Right lobe of liver (tissue), 6 donors: Measurements from ENCODE around the gene INPP5A. TPM values are rescaled to one million over a fixed set of nuclear protein-coding genes. Genes with fewer than 3 reads are reported as not detected.

Experiments
- ATAC-seq, 4 donors: fragments of 200-7000 bp; cut with Tn5 transposase; one replicate each; pipeline ENCODE4 v1.9.1; 2020; ENCODE audit warnings: mild to moderate bottlenecking in 4 of 4, moderate library complexity in 4 of 4
- DNase-seq, 3 donors: peaks; one replicate each; pipeline ENCODE4 v3.0.0-alpha.2; 2020
- H3K27ac ChIP-seq, 3 donors: fragments of 200-600 bp; one replicate each; pipeline ENCODE4 v1.8.0; 2022
- H3K27me3 ChIP-seq, 2 donors: fragments of 200-600 bp; one replicate each; pipeline ENCODE4 v1.8.0; 2022
- H3K36me3 ChIP-seq, 4 donors: fragments of 200-600 bp; sonication (generic) in 1 of 4; one replicate each; pipeline versions ENCODE4 v1.5.1 to v1.8.0; 2017 to 2022; ENCODE audit warnings: control low read depth in 1 of 4
- H3K4me1 ChIP-seq, 4 donors: fragments of 200-600 bp; sonication (generic) in 1 of 4; one replicate each; pipeline versions ENCODE4 v1.5.1 to v1.8.0; 2017 to 2022; ENCODE audit warnings: control low read depth in 1 of 4
- H3K4me3 ChIP-seq, 3 donors: fragments of 200-600 bp; one replicate each; pipeline ENCODE4 v1.8.0; 2022
- H3K9me3 ChIP-seq, 4 donors: fragments of 200-600 bp; sonication (generic) in 1 of 4; one replicate each; pipeline versions ENCODE4 v1.5.1 to v1.8.0; 2017 to 2022; ENCODE audit warnings: control low read depth in 1 of 4
- POLR2A ChIP-seq: fragments of 450-650 bp; IDR thresholded peaks from one replicate; pipeline ENCODE4 v1.6.1; 2017; ENCODE audit warnings: antibody characterized with exemption, mild to moderate bottlenecking
- WGBS: methylation state at CpG from one replicate; pipeline ENCODE4 v1.1.6; 2018; ENCODE audit warnings: low coverage, low lambda C conversion rate; ENCODE audit not compliant: insufficient coverage; ENCODE audit errors: missing lambda C conversion rate; 5-methylcytosine and 5-hydroxymethylcytosine counted together
- intact Hi-C, 2 donors: fragments of 100-400 bp; cut with DNase I; formaldehyde crosslinking; loops; one replicate each; pipeline versions ENCODE4 v1.11.2 to v1.14.1; 2022
- total RNA-seq, 6 experiments: library from RNA; depleted of rRNA in 2 of 6; stranded (reverse); fragments of >200 nt in 2 of 6; fragmentation: NEBNext Ultra II Directional in 3 of 6; extraction: Animal tissue kit (Norgen Biotek cat#: 25700) in 3 of 6; gene quantifications; one replicate each; pipeline versions ENCODE4 v1.1.0 to v1.2.4, GENCODE V29; 2016 to 2023
- TF ChIP-seq, protein P1 (sequence below), 4 donors: fragments of 200-600 bp in 3 of 4; fragments of 450-650 bp in 1 of 4; IDR thresholded peaks; one replicate each; pipeline versions ENCODE4 v1.5.1 to v1.8.0; 2016 to 2022; ENCODE audit warnings: antibody characterized with exemption in 4 of 4, mild to moderate bottlenecking in 2 of 4
- donor health status: DM: no; HTN: yes; CAD: no.
- donor health status: DM: no; HTN: no; CAD: no.
- donor health status: DM: no; HTN: no; CAD: no.
- donor health status: DM: no; HTN: yes; CAD: no.
- donor health status: DM: no; HTN: yes; CAD: no.

Gene INPP5A
- total RNA-seq, 6 experiments from 2014 or later: 12.5 to 24.6 (median 16.9) TPM

- ATAC-seq (no peak), DNase-seq (no peak)
- Histone ChIP-seq H3K36me3 (no peaks in the 10 kb centered on the region), H3K4me1 (peaks cover 0 to 29% (median 13%) of the 10 kb centered on the region in 4 donors), H3K27ac (no peak overlapping the region), H3K4me3 (no peak overlapping the region), H3K27me3 (no peaks in the 10 kb centered on the region), H3K9me3 (no peaks in the 10 kb centered on the region)
- intact Hi-C loops: no loop called here
- TF ChIP-seq POLR2A: no peak
- TF ChIP-seq, protein P1, sequence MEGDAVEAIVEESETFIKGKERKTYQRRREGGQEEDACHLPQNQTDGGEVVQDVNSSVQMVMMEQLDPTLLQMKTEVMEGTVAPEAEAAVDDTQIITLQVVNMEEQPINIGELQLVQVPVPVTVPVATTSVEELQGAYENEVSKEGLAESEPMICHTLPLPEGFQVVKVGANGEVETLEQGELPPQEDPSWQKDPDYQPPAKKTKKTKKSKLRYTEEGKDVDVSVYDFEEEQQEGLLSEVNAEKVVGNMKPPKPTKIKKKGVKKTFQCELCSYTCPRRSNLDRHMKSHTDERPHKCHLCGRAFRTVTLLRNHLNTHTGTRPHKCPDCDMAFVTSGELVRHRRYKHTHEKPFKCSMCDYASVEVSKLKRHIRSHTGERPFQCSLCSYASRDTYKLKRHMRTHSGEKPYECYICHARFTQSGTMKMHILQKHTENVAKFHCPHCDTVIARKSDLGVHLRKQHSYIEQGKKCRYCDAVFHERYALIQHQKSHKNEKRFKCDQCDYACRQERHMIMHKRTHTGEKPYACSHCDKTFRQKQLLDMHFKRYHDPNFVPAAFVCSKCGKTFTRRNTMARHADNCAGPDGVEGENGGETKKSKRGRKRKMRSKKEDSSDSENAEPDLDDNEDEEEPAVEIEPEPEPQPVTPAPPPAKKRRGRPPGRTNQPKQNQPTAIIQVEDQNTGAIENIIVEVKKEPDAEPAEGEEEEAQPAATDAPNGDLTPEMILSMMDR (IDR thresholded peaks at IDR 0.05): no peak
- 95% methylated on average over 6 of the region's 8 CpGs for WGBS
These were observed 36.7 kb downstream of the INPP5A start for GRCh38 chr10:132574288-132574687.

DNA sequence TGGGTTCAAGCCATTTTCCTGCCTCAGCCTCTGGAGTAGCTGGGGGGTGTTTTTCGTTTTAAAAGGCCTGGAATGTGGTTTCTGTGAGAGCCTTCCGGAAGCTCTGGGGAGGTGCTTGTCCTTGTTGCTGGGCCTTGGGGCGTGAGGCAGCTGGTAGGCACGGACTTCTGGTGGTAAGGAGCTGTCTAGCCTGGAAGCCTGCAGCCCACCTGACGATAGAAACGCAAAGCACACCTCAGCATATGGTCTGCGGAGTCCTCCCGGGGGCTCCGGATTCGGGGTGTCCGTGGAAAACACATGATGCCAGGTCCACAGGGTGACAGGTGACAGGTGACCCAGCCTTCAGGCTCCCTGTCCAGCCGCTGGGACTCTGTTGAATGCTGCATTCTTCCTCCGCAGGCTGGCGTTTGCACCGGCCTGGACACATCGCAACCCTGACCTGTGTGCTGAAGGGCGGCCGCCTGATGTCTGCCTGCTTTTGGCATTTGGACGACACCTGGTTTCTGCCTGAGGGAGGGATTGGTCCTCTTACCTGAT, 37.3 kb downstream of the INPP5A start:
- H3K27me3 ChIP-seq: no peaks in the 10 kb centered on the region
- peak overlapping the region in 2 of 3 donors; percentile 1 to 35 for H3K27ac ChIP-seq
- H3K9me3 ChIP-seq: no peaks in the 10 kb centered on the region
- intact Hi-C loops: loop anchor here (5.0 kb wide), 2 partner anchors 113 to 118 kb away; no protein-coding TSS in a partner anchor
- no peak for TF ChIP-seq POLR2A
- TF ChIP-seq, protein P1 (IDR thresholded peaks at IDR 0.05): no peak
- ATAC-seq (peak; percentile 2 to 35 (median 14)), DNase-seq (peak in 1 of 3 donors; percentile 60)
- H3K4me3 ChIP-seq: no peak overlapping the region
- H3K4me1 ChIP-seq: peaks cover 0 to 31% (median 13%) of the 10 kb centered on the region in 4 donors
- no peaks in the 10 kb centered on the region for H3K36me3 ChIP-seq
- 30% methylated on average over 2 of the region's 19 CpGs for WGBS

GRCh38 chr10:132575320-132576201, 38.0 kb downstream of the INPP5A start:
- WGBS: 20% methylated on average over 16 of the region's 21 CpGs
- H3K4me3 ChIP-seq: no peak overlapping the region
- peak overlapping the region in 2 of 3 donors; percentile 1 to 35 for H3K27ac ChIP-seq
- intact Hi-C loops: loop anchor here (5.0 kb wide), 2 partner anchors 113 to 118 kb away; no protein-coding TSS in a partner anchor
- TF ChIP-seq, protein P1 (IDR thresholded peaks at IDR 0.05): no peak
- no peak for TF ChIP-seq POLR2A
- H3K9me3 ChIP-seq: no peaks in the 10 kb centered on the region
- DNase-seq: peak in 2 of 3 donors; percentile 70 to 73
- no peaks in the 10 kb centered on the region for H3K27me3 ChIP-seq
- peak; percentile 72 to 81 (median 76) for ATAC-seq
- peaks cover 0 to 37% (median 17%) of the 10 kb centered on the region in 4 donors for H3K4me1 ChIP-seq
- H3K36me3 ChIP-seq: no peaks in the 10 kb centered on the region

- H3K27me3 ChIP-seq: no peaks in the 10 kb centered on the region
- no peak overlapping the region for H3K4me3 ChIP-seq
- H3K9me3 ChIP-seq: no peaks in the 10 kb centered on the region
- ATAC-seq: no peak
- H3K36me3 ChIP-seq: no peaks in the 10 kb centered on the region
- H3K4me1 ChIP-seq: peaks cover 0 to 39% (median 19%) of the 10 kb centered on the region in 4 donors
- no peak overlapping the region for H3K27ac ChIP-seq
- 81% methylated on average over 13 of the region's 19 CpGs for WGBS
- intact Hi-C loops: loop anchor here (5.0 kb wide), 2 partner anchors 115 to 120 kb away; no protein-coding TSS in a partner anchor
- TF ChIP-seq POLR2A: no peak
- TF ChIP-seq, protein P1 (IDR thresholded peaks at IDR 0.05): no peak
- DNase-seq: no peak
These were observed 39.2 kb downstream of the INPP5A start for GRCh38 chr10:132576671-132577349.
